H1 (cell line): Measurements from ENCODE around the gene TNFRSF1A. TPM values are rescaled to one million over a fixed set of nuclear protein-coding genes. Genes with fewer than 3 reads are reported as not detected.

Experiments used
- CTCF ChIA-PET: fragments of 300-600 bp; sonication (Branson Sonifier 250); formaldehyde crosslinking; loops from one replicate; lab custom pipeline; 2021; ENCODE audit not compliant: partially characterized antibody; lab: Charles Lee
- POLR2A ChIA-PET: fragments of 300-600 bp; sonication (Branson Sonifier 250); formaldehyde crosslinking; loops from one replicate; lab custom pipeline; 2021; ENCODE audit warnings: inconsistent platforms; ENCODE audit not compliant: partially characterized antibody; lab: Charles Lee
- DNase-seq, 2 experiments: peaks; one replicate each; pipeline versions ENCODE4 v3.0.0 to v3.0.0-alpha.2; 2010 to 2022; ENCODE audit warnings: low spot score in 2 of 2, low read depth in 1 of 2, mixed read lengths in 1 of 2
- FAIRE-seq: peaks from 2 replicates; lab custom pipeline; 2011; peaks lifted over from hg19 to GRCh38; lab: Jason Lieb, UNC
- H2AFZ ChIP-seq: 2 replicates; pipeline ENCODE4 v1.8.1; 2012; ENCODE audit warnings: low read length, inconsistent platforms
- H2AK5ac ChIP-seq: 2 replicates; pipeline ENCODE4 v1.6.1; 2013; ENCODE audit warnings: low read depth, low read length
- H2BK120ac ChIP-seq: replicated peaks from 2 replicates; pipeline ENCODE3; 2013; ENCODE audit warnings: low read depth, low read length, inconsistent platforms
- H2BK12ac ChIP-seq: 2 replicates; pipeline ENCODE4 v1.6.1; 2013; ENCODE audit warnings: low read depth, low read length
- H2BK15ac ChIP-seq: 2 replicates; pipeline ENCODE4 v1.6.1; 2013; ENCODE audit warnings: low read length
- H2BK20ac ChIP-seq: 2 replicates; pipeline ENCODE4 v1.6.1; 2013; ENCODE audit warnings: low read length
- H2BK5ac ChIP-seq: 2 replicates; pipeline ENCODE4 v1.6.1; 2013; ENCODE audit warnings: low read depth, low read length
- H3K14ac ChIP-seq: 2 replicates; pipeline ENCODE4 v1.6.1; 2013; ENCODE audit warnings: inconsistent platforms; ENCODE audit not compliant: insufficient read length
- H3K18ac ChIP-seq: 2 replicates; pipeline ENCODE4 v1.6.1; 2013; ENCODE audit warnings: low read length; ENCODE audit errors: extremely low read depth
- H3K23ac ChIP-seq: 2 replicates; pipeline ENCODE4 v1.6.1; 2013; ENCODE audit warnings: inconsistent platforms; ENCODE audit not compliant: insufficient read length
- H3K23me2 ChIP-seq: 2 replicates; pipeline ENCODE4 v1.6.1; 2013; ENCODE audit warnings: low read depth, low read length
- H3K27ac ChIP-seq: 2 replicates; pipeline ENCODE4 v1.6.1; 2011; ENCODE audit warnings: low read depth, low read length, inconsistent platforms
- H3K27me3 ChIP-seq, 4 experiments: replicated peaks in 1 of 4; 1 replicate in 1 of 4; 2 replicates in 3 of 4; pipeline versions ENCODE4 v1.6.1 to v1.8.1; 2011 to 2013; ENCODE audit warnings: low read length in 3 of 4, mild to moderate bottlenecking in 3 of 4, inconsistent platforms in 2 of 4, mixed read lengths in 2 of 4, moderate library complexity in 1 of 4; ENCODE audit not compliant: control insufficient read depth in 3 of 4, insufficient read depth in 3 of 4; ENCODE audit errors: extremely low read depth in 1 of 4
- H3K36me3 ChIP-seq, 4 experiments: 2 replicates each; pipeline versions ENCODE4 v1.6.1 to v1.8.1; 2011 to 2013; ENCODE audit warnings: mild to moderate bottlenecking in 4 of 4, low read length in 3 of 4, moderate library complexity in 2 of 4, control low read depth in 1 of 4, inconsistent platforms in 1 of 4; ENCODE audit not compliant: insufficient read depth in 4 of 4, control insufficient read depth in 2 of 4
- H3K4ac ChIP-seq: replicated peaks from 2 replicates; pipeline ENCODE3; 2013; ENCODE audit warnings: low read length, low read depth, mixed read lengths, inconsistent platforms; ENCODE audit not compliant: insufficient read length
- H3K4me1 ChIP-seq, 4 experiments: replicated peaks in 1 of 4; 1 replicate in 1 of 4; 2 replicates in 3 of 4; pipeline versions ENCODE4 v1.6.1 to v1.8.1; 2011 to 2013; ENCODE audit warnings: low read length in 3 of 4, inconsistent platforms in 2 of 4, mixed read lengths in 1 of 4; ENCODE audit not compliant: insufficient read depth in 4 of 4, control insufficient read depth in 3 of 4
- H3K4me2 ChIP-seq, 2 experiments: 2 replicates each; pipeline versions ENCODE4 v1.6.1 to v1.8.1; 2011 to 2013; ENCODE audit warnings: low read depth in 2 of 2, low read length in 2 of 2, control low read depth in 1 of 2, inconsistent platforms in 1 of 2, mild to moderate bottlenecking in 1 of 2; ENCODE audit not compliant: insufficient read depth in 1 of 2
- H3K4me3 ChIP-seq, 4 experiments: fragments of 200-600, 300-600 bp in 1 of 4; sonication (generic), shearing (Covaris generic), sonication (Bioruptor Twin) in 1 of 4; 2 replicates each; pipeline versions ENCODE4 v1.5.1 to v1.8.1; 2011 to 2016; ENCODE audit warnings: low read length in 4 of 4, low read depth in 3 of 4, control low read depth in 2 of 4, inconsistent platforms in 2 of 4, mild to moderate bottlenecking in 2 of 4, mixed read lengths in 1 of 4, moderate library complexity in 1 of 4; ENCODE audit not compliant: insufficient read depth in 2 of 4; ENCODE audit errors: extremely low read depth in 1 of 4
- H3K56ac ChIP-seq: replicated peaks from 2 replicates; pipeline ENCODE3; 2013; ENCODE audit warnings: low read depth, mild to moderate bottlenecking, mixed read lengths, low read length, inconsistent platforms; ENCODE audit not compliant: insufficient read length
- H3K79me1 ChIP-seq: 2 replicates; pipeline ENCODE4 v1.6.1; 2013; ENCODE audit warnings: low read depth, low read length, control low read depth
- H3K79me2 ChIP-seq, 2 experiments: 2 replicates each; pipeline versions ENCODE4 v1.6.1 to v1.8.1; 2012 to 2013; ENCODE audit warnings: low read length in 2 of 2, mild to moderate bottlenecking in 2 of 2, inconsistent platforms in 1 of 2; ENCODE audit not compliant: insufficient read depth in 2 of 2, control insufficient read depth in 1 of 2
- H3K9ac ChIP-seq, 4 experiments: replicated peaks in 1 of 4; 1 replicate in 1 of 4; 2 replicates in 3 of 4; pipeline versions ENCODE4 v1.6.1 to v1.8.1; 2011 to 2013; ENCODE audit warnings: low read depth in 3 of 4, low read length in 3 of 4, control low read depth in 2 of 4, mild to moderate bottlenecking in 2 of 4, moderate library complexity in 2 of 4, inconsistent platforms in 1 of 4; ENCODE audit errors: extremely low read depth in 1 of 4
- H3K9me3 ChIP-seq, 2 experiments: 2 replicates each; pipeline versions ENCODE4 v1.6.1 to v1.8.1; 2012 to 2013; ENCODE audit warnings: mild to moderate bottlenecking in 2 of 2, moderate library complexity in 2 of 2, control low read depth in 1 of 2, inconsistent platforms in 1 of 2, low read depth in 1 of 2, low read length in 1 of 2, mixed read lengths in 1 of 2; ENCODE audit not compliant: insufficient read depth in 2 of 2
- H4K20me1 ChIP-seq, 2 experiments: replicated peaks in 1 of 2; 2 replicates each; pipeline versions ENCODE3 to v1.8.1; 2011 to 2013; ENCODE audit warnings: inconsistent platforms in 2 of 2, low read length in 2 of 2, mild to moderate bottlenecking in 1 of 2; ENCODE audit not compliant: insufficient read depth in 2 of 2, control insufficient read depth in 1 of 2
- H4K5ac ChIP-seq: 2 replicates; pipeline ENCODE4 v1.6.1; 2013; ENCODE audit warnings: low read length, low read depth, mixed read lengths, inconsistent platforms; ENCODE audit not compliant: insufficient read length
- H4K8ac ChIP-seq: 2 replicates; pipeline ENCODE4 v1.8.0; 2013; ENCODE audit warnings: mild to moderate bottlenecking, moderate library complexity, low read length, inconsistent platforms; ENCODE audit not compliant: insufficient read depth; ENCODE audit errors: extremely low read depth
- H4K91ac ChIP-seq: replicated peaks from 2 replicates; pipeline ENCODE3; 2013; ENCODE audit warnings: low read length, mixed read lengths, inconsistent platforms; ENCODE audit not compliant: insufficient read length
- CHD1 ChIP-seq: IDR thresholded peaks from 2 replicates; pipeline ENCODE4 v1.6.1; 2012; ENCODE audit warnings: low read depth, low read length, improper control_type of control experiment
- RAD21 ChIP-seq, 2 experiments: IDR thresholded peaks in 1 of 2; conservative IDR thresholded peaks in 1 of 2; 2 replicates each; pipeline ENCODE4 v1.6.1; 2011; ENCODE audit warnings: low read depth in 2 of 2, low read length in 2 of 2, improper control_type of control experiment in 1 of 2, inconsistent platforms in 1 of 2, mild to moderate bottlenecking in 1 of 2, moderate library complexity in 1 of 2
- SIN3A ChIP-seq, 2 experiments: IDR thresholded peaks in 1 of 2; conservative IDR thresholded peaks in 1 of 2; 2 replicates each; pipeline ENCODE4 v1.6.1; 2011 to 2012; ENCODE audit warnings: low read length in 2 of 2, improper control_type of control experiment in 1 of 2, low read depth in 1 of 2, mild to moderate bottlenecking in 1 of 2
- WGBS, 2 experiments: shearing (Covaris generic) in 1 of 2; methylation state at CpG; one replicate each; pipeline versions ENCODE4 v1.1.6 to v1.1.7; 2013 to 2015; ENCODE audit warnings: low lambda C conversion rate in 2 of 2, mixed read lengths in 2 of 2, inconsistent platforms in 1 of 2, low coverage in 1 of 2, missing lambda C conversion rate in 1 of 2; ENCODE audit not compliant: insufficient replicate concordance in 2 of 2, insufficient coverage in 1 of 2, insufficient read length in 1 of 2; ENCODE audit errors: extremely low coverage in 1 of 2, missing lambda C conversion rate in 1 of 2; 5-methylcytosine and 5-hydroxymethylcytosine counted together
- polyA plus RNA-seq, 7 experiments: library from polyadenylated mRNA; depleted of rRNA in 3 of 7; stranded (reverse) in 5 of 7; unstranded in 2 of 7; fragments of >200 nt in 5 of 7; fragments of 200-250 nt in 2 of 7; gene quantifications; 1 replicate in 5 of 7; 2 replicates in 1 of 7; 4 replicates in 1 of 7; pipeline versions ENCODE4 v1.2.1 to v1.2.3, GENCODE V29; 2011 to 2013; ENCODE audit warnings: missing spikeins in 2 of 7, mixed read lengths in 2 of 7
- total RNA-seq: library from RNA; stranded (reverse); fragmentation: NEBNext Ultra II Directional; extraction: Animal tissue kit (Norgen Biotek cat#: 25700); gene quantifications from 2 replicates; pipeline ENCODE4 v1.2.1, GENCODE V29; 2021
- TF ChIP-seq, protein P1 (sequence below), 3 experiments: IDR thresholded peaks; 1 replicate in 2 of 3; 2 replicates in 1 of 3; pipeline versions ENCODE4 v1.5.1 to v1.6.1; 2011; ENCODE audit warnings: low read length in 3 of 3, mild to moderate bottlenecking in 3 of 3, inconsistent platforms in 2 of 3, low read depth in 1 of 3, moderate library complexity in 1 of 3; ENCODE audit not compliant: insufficient read depth in 1 of 3; ENCODE audit errors: control extremely low read depth in 1 of 3

The TNFRSF1A gene
- total and polyA plus RNA-seq, 2 of the 8 experiments (the other 6 are each of a cell fraction or from before 2014, with no cell fraction given), result 28.7 to 42.1 TPM

DNA sequence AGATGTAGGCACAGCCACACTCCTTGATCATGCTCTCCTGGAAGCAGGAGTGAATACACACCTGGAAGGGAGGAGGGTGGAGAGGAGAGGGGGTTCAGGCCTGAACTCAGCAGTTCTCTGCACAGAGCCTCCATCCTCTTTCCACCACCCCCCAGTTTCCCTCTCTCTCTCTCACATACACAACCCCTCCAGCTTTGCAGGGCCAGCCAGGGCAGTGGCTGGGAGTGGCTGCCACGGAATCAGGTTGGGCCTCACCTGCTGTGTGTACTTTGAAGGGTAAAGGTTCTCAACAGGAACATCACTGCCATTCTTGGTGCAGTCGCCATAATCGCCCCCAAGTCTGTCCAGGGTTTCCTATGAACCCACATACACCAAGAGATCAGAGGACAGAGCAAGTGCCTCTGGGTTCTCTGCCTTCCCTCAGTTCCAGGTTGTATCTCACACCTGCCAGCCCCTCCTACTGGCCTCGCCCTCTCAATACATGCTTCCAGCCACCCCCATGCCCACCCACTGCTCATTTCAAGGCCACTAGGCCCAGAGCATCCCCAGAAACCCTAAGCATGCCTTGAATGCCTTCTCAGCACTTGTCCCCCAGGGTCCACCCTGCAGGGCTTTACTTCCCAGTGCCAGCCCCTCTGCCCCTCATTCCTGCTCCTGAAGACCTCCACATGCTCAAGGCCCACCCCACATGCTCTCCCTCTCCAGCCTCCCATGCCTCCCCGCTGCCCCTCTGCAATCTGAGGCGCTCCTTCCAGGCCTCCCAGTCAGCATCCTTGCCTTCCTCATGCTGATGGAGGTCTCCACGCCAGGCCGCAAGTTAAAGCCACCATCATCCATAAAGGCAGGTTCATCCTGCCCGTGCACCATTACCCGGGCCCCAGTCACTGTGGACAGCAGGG lies 12.9 kb upstream of the TNFRSF1A start:
- Histone ChIP-seq H3K4me2 (no peak overlapping the region), H3K9me3 (no peaks in the 10 kb centered on the region), H3K4me1 (peaks cover 0 to 9% (median 0%) of the 10 kb centered on the region in 4 experiments; a peak in 4 of 7 replicates), H4K5ac (no peak overlapping the region), H3K9ac (no peak overlapping the region), H3K23me2 (no peaks in the 10 kb centered on the region), H3K23ac (no peak overlapping the region), H4K8ac (peak overlapping the region; percentile 75; the same call in 1 of the 2 replicates), H3K4me3 (no peak overlapping the region), H2BK20ac (no peak overlapping the region), H2BK12ac (0 out of 2 replicates have a peak overlapping the region, but pooled peaks have one; percentile 9), H4K20me1 (peaks cover 0 to 2% of the 10 kb centered on the region in 2 experiments), H3K36me3 (peaks cover 2 to 42% (median 11%) of the 10 kb centered on the region in 4 experiments; a peak in 7 of 8 replicates), H3K79me2 (no peaks in the 10 kb centered on the region), H3K56ac (no peak overlapping the region), H3K4ac (peak overlapping the region; percentile 11), H3K79me1 (no peaks in the 10 kb centered on the region), H2AFZ (no peak overlapping the region), H3K18ac (no peak overlapping the region), H4K91ac (no peak overlapping the region), H3K27ac (no peak overlapping the region), H2BK120ac (no peak overlapping the region), H3K27me3 (no peaks in the 10 kb centered on the region), H3K14ac (no peak overlapping the region), H2AK5ac (0 out of 2 replicates have a peak overlapping the region, but pooled peaks have one; percentile 53), H2BK15ac (no peak overlapping the region), H2BK5ac (peak overlapping the region; percentile 73)
- ChIA-PET CTCF (interaction anchor here (0.7 to 4.9 kb wide), 22 partner anchors 8 to 111 kb away, joined by 3 to 74 read pairs (median 8); partner anchors contain the start of genes LTBR, SCNN1A and TNFRSF1A), POLR2A (interaction anchor here (0.7 to 10.6 kb wide), 16 partner anchors 11 to 116 kb away, joined by 3 to 141 read pairs (median 4); partner anchors contain the start of genes SCNN1A, TNFRSF1A and VAMP1)
- no peak for DNase-seq
- no peak for FAIRE-seq
- TF ChIP-seq RAD21 (IDR thresholded peaks at IDR 0.05 in 1 of 2, conservative IDR thresholded peaks at IDR 0.05 in 1 of 2; ENCODE audit: low read depth in 2 of 2, low read length in 2 of 2) (peak; percentile 20 to 32; a peak in 2 of 4 replicates), SIN3A (conservative IDR thresholded peaks at IDR 0.05 in 1 of 2, IDR thresholded peaks at IDR 0.05 in 1 of 2; ENCODE audit: low read depth in 1 of 2, low read length in 2 of 2) (no peak), CHD1 (no peak)
- TF ChIP-seq, protein P1, sequence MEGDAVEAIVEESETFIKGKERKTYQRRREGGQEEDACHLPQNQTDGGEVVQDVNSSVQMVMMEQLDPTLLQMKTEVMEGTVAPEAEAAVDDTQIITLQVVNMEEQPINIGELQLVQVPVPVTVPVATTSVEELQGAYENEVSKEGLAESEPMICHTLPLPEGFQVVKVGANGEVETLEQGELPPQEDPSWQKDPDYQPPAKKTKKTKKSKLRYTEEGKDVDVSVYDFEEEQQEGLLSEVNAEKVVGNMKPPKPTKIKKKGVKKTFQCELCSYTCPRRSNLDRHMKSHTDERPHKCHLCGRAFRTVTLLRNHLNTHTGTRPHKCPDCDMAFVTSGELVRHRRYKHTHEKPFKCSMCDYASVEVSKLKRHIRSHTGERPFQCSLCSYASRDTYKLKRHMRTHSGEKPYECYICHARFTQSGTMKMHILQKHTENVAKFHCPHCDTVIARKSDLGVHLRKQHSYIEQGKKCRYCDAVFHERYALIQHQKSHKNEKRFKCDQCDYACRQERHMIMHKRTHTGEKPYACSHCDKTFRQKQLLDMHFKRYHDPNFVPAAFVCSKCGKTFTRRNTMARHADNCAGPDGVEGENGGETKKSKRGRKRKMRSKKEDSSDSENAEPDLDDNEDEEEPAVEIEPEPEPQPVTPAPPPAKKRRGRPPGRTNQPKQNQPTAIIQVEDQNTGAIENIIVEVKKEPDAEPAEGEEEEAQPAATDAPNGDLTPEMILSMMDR (IDR thresholded peaks at IDR 0.05; ENCODE audit: control extremely low read depth in 1 of 3, insufficient read depth in 1 of 3, low read depth in 1 of 3, low read length in 3 of 3), result peak in 2 of 3 experiments; percentile 26 to 37; a peak in 2 of 4 replicates
- WGBS, 2 experiments, result 93% methylated on average over 10 of the region's 10 CpGs; no CpG with 5 or more reads in 1 of the 2 experiments
